Astrocyte (in vitro differentiated cells and primary cell): ENCODE results near the gene BLOC1S5. TPM values are rescaled to one million over a fixed set of nuclear protein-coding genes. Genes with fewer than 3 reads are reported as not detected.

Source experiments
- DNase-seq: peaks from one replicate; pipeline ENCODE4 v3.0.0-alpha.2; 2010; ENCODE audit warnings: low read depth
- FAIRE-seq: peaks from 2 replicates; lab custom pipeline; 2011; peaks lifted over from hg19 to GRCh38; lab: Jason Lieb, UNC
- H2AFZ ChIP-seq: 2 replicates; pipeline ENCODE4 v1.6.0; 2012; ENCODE audit warnings: low read depth, low read length, inconsistent platforms
- H3K27ac ChIP-seq: 2 replicates; pipeline ENCODE4 v1.5.1; 2011; ENCODE audit warnings: low read depth, low read length, inconsistent platforms
- H3K27me3 ChIP-seq: 2 replicates; pipeline ENCODE4 v1.6.0; 2011; ENCODE audit warnings: low read length, inconsistent platforms; ENCODE audit not compliant: insufficient read depth
- H3K36me3 ChIP-seq: 2 replicates; pipeline ENCODE4 v1.5.1; 2011; ENCODE audit warnings: low read length, inconsistent platforms; ENCODE audit not compliant: insufficient read depth
- H3K4me1 ChIP-seq: 2 replicates; pipeline ENCODE4 v1.5.1; 2011; ENCODE audit warnings: low read length, inconsistent platforms; ENCODE audit not compliant: insufficient read depth
- H3K4me2 ChIP-seq: 2 replicates; pipeline ENCODE4 v1.6.0; 2012; ENCODE audit warnings: low read length, inconsistent platforms
- H3K4me3 ChIP-seq: 2 replicates; pipeline ENCODE4 v1.5.1; 2011; ENCODE audit warnings: low read depth, mild to moderate bottlenecking, low read length, inconsistent platforms; ENCODE audit not compliant: insufficient read depth
- H3K79me2 ChIP-seq: 2 replicates; pipeline ENCODE4 v1.6.0; 2012; ENCODE audit warnings: mild to moderate bottlenecking, low read length, inconsistent platforms; ENCODE audit not compliant: insufficient read depth
- H3K9ac ChIP-seq: 2 replicates; pipeline ENCODE4 v1.6.0; 2012; ENCODE audit warnings: mild to moderate bottlenecking, low read length, inconsistent platforms
- H3K9me3 ChIP-seq: 2 replicates; pipeline ENCODE4 v1.5.1; 2012; ENCODE audit warnings: low read depth, mild to moderate bottlenecking, low read length, inconsistent platforms; ENCODE audit not compliant: insufficient read depth
- H4K20me1 ChIP-seq: 2 replicates; pipeline ENCODE4 v1.6.0; 2012; ENCODE audit warnings: low read length, inconsistent platforms; ENCODE audit not compliant: insufficient read depth
- H3K27ac Mint-ChIP-seq: one replicate; pipeline ENCODE4 v1.8.0; 2021; ENCODE audit warnings: mild to moderate bottlenecking, mixed read lengths; ENCODE audit not compliant: unreplicated experiment
- H3K27me3 Mint-ChIP-seq: one replicate; pipeline ENCODE4 v1.8.0; 2021; ENCODE audit warnings: low read depth, mixed read lengths; ENCODE audit not compliant: unreplicated experiment
- H3K36me3 Mint-ChIP-seq: one replicate; pipeline ENCODE4 v1.8.0; 2021; ENCODE audit warnings: low read depth, mixed read lengths; ENCODE audit not compliant: unreplicated experiment
- H3K4me1 Mint-ChIP-seq: one replicate; pipeline ENCODE4 v1.8.0; 2021; ENCODE audit warnings: low read depth, mixed read lengths; ENCODE audit not compliant: unreplicated experiment
- H3K4me3 Mint-ChIP-seq: one replicate; pipeline ENCODE4 v1.8.0; 2021; ENCODE audit warnings: mild to moderate bottlenecking, moderate library complexity, mixed read lengths; ENCODE audit not compliant: unreplicated experiment
- H3K9me3 Mint-ChIP-seq: one replicate; pipeline ENCODE4 v1.8.0; 2021; ENCODE audit warnings: mild to moderate bottlenecking, mixed read lengths; ENCODE audit not compliant: unreplicated experiment
- CTCF ChIP-seq: IDR thresholded peaks from 2 replicates; pipeline ENCODE4 v1.5.1; 2011; ENCODE audit warnings: low read depth, mild to moderate bottlenecking, inconsistent platforms, low read length, moderate library complexity; ENCODE audit not compliant: insufficient read depth
- EZH2 ChIP-seq: IDR thresholded peaks from 2 replicates; pipeline ENCODE4 v1.6.1; 2012; ENCODE audit warnings: mild to moderate bottlenecking, low read length, inconsistent platforms; ENCODE audit not compliant: insufficient read depth
- total RNA-seq: library from RNA; stranded (reverse); gene quantifications from 2 replicates; pipeline ENCODE4 v1.2.1, GENCODE V29; 2021

The BLOC1S5 gene
- total RNA-seq, 1 donor from 2014 or later = 8.2 TPM

- H3K4me1 Mint-ChIP-seq = peaks cover 5% of the 10 kb centered on the region
- peak overlapping the region; percentile 81 for H3K27ac Mint-ChIP-seq
- H3K4me1 ChIP-seq = peaks cover 11% of the 10 kb centered on the region
- no peak for FAIRE-seq
- H2AFZ ChIP-seq = no peak overlapping the region
- no peak for DNase-seq
- peak overlapping the region; percentile 3 for H3K4me3 ChIP-seq
- no peaks in the 10 kb centered on the region for H3K9me3 ChIP-seq
- no peaks in the 10 kb centered on the region for H3K36me3 ChIP-seq
- no peaks in the 10 kb centered on the region for H3K36me3 Mint-ChIP-seq
- peak overlapping the region; percentile 58 for H3K4me2 ChIP-seq
- H3K79me2 ChIP-seq = no peaks in the 10 kb centered on the region
- no peak overlapping the region for H3K4me3 Mint-ChIP-seq
- no peaks in the 10 kb centered on the region for H3K27me3 ChIP-seq
- H3K9ac ChIP-seq = peak overlapping the region; percentile 13
- peaks cover 2% of the 10 kb centered on the region for H3K9me3 Mint-ChIP-seq
- peaks cover 4% of the 10 kb centered on the region for H3K27me3 Mint-ChIP-seq
- H4K20me1 ChIP-seq = no peaks in the 10 kb centered on the region
- peak overlapping the region; percentile 66 for H3K27ac ChIP-seq
- TF ChIP-seq CTCF = no peak
- no peak for TF ChIP-seq EZH2
Observed at GRCh38 chr6:8108759-8109539, 44.8 kb upstream of the BLOC1S5 start.

DNA sequence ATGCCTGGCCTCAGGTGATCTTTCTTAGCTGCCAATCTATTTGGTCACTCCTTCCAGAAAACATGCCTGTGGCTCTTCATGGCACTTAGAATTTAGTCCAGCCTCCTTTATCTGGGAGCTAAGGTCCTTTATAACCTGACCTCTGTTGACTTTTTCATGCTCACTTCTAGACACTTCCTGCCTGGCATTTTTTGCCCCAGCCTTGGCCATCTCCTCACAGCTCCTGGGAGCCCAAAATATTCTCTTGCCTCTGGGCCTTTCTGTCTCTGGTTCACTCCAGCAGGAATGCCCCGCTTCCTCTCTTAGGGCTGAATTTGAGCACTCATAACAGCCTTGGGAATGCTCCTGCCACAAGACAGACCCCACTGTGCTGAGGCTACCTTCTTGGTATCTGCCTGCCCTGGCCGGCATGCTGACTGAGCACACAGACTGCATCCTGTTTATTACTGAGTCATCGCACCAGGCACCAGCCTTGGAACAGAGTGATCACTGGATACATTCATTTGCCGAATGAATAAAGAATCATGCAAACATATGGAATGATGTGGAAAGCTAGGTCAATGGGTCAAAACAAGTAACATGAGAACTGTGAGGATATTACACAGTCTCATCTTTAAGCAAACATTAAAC is 44.0 kb upstream of the BLOC1S5 start:
- no peaks in the 10 kb centered on the region for H3K36me3 ChIP-seq
- H3K36me3 Mint-ChIP-seq = no peaks in the 10 kb centered on the region
- H3K4me3 ChIP-seq = no peak overlapping the region
- H3K27me3 ChIP-seq = no peaks in the 10 kb centered on the region
- peak overlapping the region; percentile 36 for H3K4me3 Mint-ChIP-seq
- peak overlapping the region; percentile 37 for H3K9ac ChIP-seq
- peaks cover 5% of the 10 kb centered on the region for H3K4me1 Mint-ChIP-seq
- no peak for TF ChIP-seq EZH2
- TF ChIP-seq CTCF = no peak
- peak overlapping the region; percentile 81 for H3K27ac Mint-ChIP-seq
- H3K9me3 Mint-ChIP-seq = peaks cover 2% of the 10 kb centered on the region
- peaks cover 11% of the 10 kb centered on the region for H3K4me1 ChIP-seq
- H3K27ac ChIP-seq = peak overlapping the region; percentile 66
- H3K27me3 Mint-ChIP-seq = peaks cover 4% of the 10 kb centered on the region
- DNase-seq (peak; percentile 87), FAIRE-seq (no peak)
- no peaks in the 10 kb centered on the region for H3K9me3 ChIP-seq
- peak overlapping the region; percentile 58 for H3K4me2 ChIP-seq
- peak overlapping the region; percentile 52 for H2AFZ ChIP-seq
- no peaks in the 10 kb centered on the region for H4K20me1 ChIP-seq
- H3K79me2 ChIP-seq = no peaks in the 10 kb centered on the region

- H3K9me3 ChIP-seq = no peaks in the 10 kb centered on the region
- no peak overlapping the region for H3K4me2 ChIP-seq
- Mint-ChIP-seq H3K9me3 (peaks cover 2% of the 10 kb centered on the region), H3K4me1 (peaks cover 5% of the 10 kb centered on the region), H3K4me3 (no peak overlapping the region), H3K27me3 (no peaks in the 10 kb centered on the region), H3K36me3 (no peaks in the 10 kb centered on the region), H3K27ac (no peak overlapping the region)
- H3K9ac ChIP-seq = no peak overlapping the region
- H3K36me3 ChIP-seq = no peaks in the 10 kb centered on the region
- DNase-seq (no peak), FAIRE-seq (no peak)
- peaks cover 14% of the 10 kb centered on the region for H3K4me1 ChIP-seq
- no peak for TF ChIP-seq CTCF
- TF ChIP-seq EZH2 = no peak
- H3K27ac ChIP-seq = no peak overlapping the region
- no peaks in the 10 kb centered on the region for H3K27me3 ChIP-seq
- no peak overlapping the region for H2AFZ ChIP-seq
- no peak overlapping the region for H3K4me3 ChIP-seq
- peaks cover 13% of the 10 kb centered on the region for H3K79me2 ChIP-seq
- no peaks in the 10 kb centered on the region for H4K20me1 ChIP-seq
Observed at GRCh38 chr6:8105791-8106190, 41.6 kb upstream of the BLOC1S5 start.
